Liver (tissue), 3 donors: ENCODE data around the gene TMEM94.

Source experiments
- EGR1 ChIP-seq, 2 donors: IDR thresholded peaks; 2 replicates each; pipeline ENCODE4 v1.6.1; 2016 to 2018; ENCODE audit warnings: antibody characterized with exemption in 2 of 2, low read depth in 2 of 2
- HNF4G ChIP-seq: IDR thresholded peaks from 2 replicates; pipeline ENCODE4 v1.6.1; 2016; ENCODE audit warnings: antibody characterized with exemption
- JUND ChIP-seq, 2 donors: IDR thresholded peaks; 2 replicates each; pipeline ENCODE4 v1.6.1; 2016; ENCODE audit warnings: antibody characterized with exemption in 2 of 2
- NR2F2 ChIP-seq: IDR thresholded peaks from 2 replicates; pipeline ENCODE4 v1.6.1; 2016; ENCODE audit warnings: antibody characterized with exemption
- RAD21 ChIP-seq, 2 donors: IDR thresholded peaks; 2 replicates each; pipeline ENCODE4 v1.6.1; 2016; ENCODE audit warnings: antibody characterized with exemption in 2 of 2, mild to moderate bottlenecking in 2 of 2
- SP1 ChIP-seq: IDR thresholded peaks from 2 replicates; pipeline ENCODE4 v1.6.1; 2018; ENCODE audit warnings: antibody characterized with exemption, mild to moderate bottlenecking
- YY1 ChIP-seq: IDR thresholded peaks from 2 replicates; pipeline ENCODE4 v1.6.1; 2016; ENCODE audit warnings: antibody characterized with exemption, mild to moderate bottlenecking
- TF ChIP-seq, protein P1 (sequence below): fragments of 150-350 bp; IDR thresholded peaks from 2 replicates; pipeline ENCODE4 v1.5.1; 2017; ENCODE audit warnings: improper control_type of control experiment, low read depth, low read length; ENCODE audit not compliant: missing input control
- TF ChIP-seq, protein P2 (sequence below): IDR thresholded peaks from 2 replicates; pipeline ENCODE4 v1.6.1; 2016; ENCODE audit warnings: antibody characterized with exemption
- donor health status: healthy.
- donor health status: healthy.

DNA sequence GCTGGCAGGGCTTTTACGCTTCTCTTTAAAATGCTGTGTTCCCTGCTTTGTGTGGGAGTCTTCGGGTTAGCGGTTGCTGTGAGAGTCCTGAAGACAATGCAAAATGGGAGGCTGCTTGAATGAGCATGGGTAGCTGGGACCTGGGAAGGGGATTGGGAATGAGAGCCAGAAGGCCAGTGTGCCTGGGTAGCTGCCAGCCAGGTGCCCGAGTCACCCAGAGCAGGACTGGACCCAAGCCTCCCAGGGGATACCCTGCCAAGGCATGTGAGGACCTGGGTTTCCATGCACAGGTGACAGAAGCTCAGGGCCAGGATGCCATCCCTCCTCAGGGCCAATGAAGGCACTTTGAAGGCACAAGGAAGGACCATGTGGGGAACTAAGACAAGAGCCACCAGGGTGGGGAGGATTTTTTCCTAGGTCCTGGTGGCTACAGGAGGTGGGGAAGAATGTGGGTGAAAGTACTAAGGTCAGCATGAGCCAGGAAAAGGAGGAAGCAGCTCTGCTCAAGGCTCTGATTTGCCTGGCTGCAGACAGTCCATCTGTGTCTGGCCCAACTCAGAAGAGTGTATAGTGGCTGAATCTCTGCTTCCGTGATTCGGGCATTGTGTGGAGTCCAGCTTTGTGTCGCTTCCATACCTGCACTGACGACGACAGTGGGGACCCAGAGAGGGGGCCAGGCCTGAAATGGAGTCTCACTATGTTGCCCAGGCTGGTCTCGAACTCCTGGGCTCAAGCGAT, 20.5 kb downstream of the TMEM94 start:
- TF ChIP-seq, protein P1, sequence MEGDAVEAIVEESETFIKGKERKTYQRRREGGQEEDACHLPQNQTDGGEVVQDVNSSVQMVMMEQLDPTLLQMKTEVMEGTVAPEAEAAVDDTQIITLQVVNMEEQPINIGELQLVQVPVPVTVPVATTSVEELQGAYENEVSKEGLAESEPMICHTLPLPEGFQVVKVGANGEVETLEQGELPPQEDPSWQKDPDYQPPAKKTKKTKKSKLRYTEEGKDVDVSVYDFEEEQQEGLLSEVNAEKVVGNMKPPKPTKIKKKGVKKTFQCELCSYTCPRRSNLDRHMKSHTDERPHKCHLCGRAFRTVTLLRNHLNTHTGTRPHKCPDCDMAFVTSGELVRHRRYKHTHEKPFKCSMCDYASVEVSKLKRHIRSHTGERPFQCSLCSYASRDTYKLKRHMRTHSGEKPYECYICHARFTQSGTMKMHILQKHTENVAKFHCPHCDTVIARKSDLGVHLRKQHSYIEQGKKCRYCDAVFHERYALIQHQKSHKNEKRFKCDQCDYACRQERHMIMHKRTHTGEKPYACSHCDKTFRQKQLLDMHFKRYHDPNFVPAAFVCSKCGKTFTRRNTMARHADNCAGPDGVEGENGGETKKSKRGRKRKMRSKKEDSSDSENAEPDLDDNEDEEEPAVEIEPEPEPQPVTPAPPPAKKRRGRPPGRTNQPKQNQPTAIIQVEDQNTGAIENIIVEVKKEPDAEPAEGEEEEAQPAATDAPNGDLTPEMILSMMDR: no peak
- no peak for TF ChIP-seq SP1
- TF ChIP-seq NR2F2: no peak
- no peak for TF ChIP-seq JUND (IDR thresholded peaks at IDR 0.05)
- TF ChIP-seq RAD21 (IDR thresholded peaks at IDR 0.05): no peak
- no peak for TF ChIP-seq HNF4G
- TF ChIP-seq, protein P2, sequence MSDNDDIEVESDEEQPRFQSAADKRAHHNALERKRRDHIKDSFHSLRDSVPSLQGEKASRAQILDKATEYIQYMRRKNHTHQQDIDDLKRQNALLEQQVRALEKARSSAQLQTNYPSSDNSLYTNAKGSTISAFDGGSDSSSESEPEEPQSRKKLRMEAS: no peak
- TF ChIP-seq EGR1 (IDR thresholded peaks at IDR 0.05; ENCODE audit: low read depth in 2 of 2): no peak
- TF ChIP-seq YY1: no peak
